Gastroesophageal sphincter (tissue), 4 donors: Measurements from ENCODE around the gene CDH13. TPM values are rescaled to one million over a fixed set of nuclear protein-coding genes. Genes with fewer than 3 reads are reported as not detected.

Source experiments
- ATAC-seq: fragments of 150-250 bp; one replicate; pipeline ENCODE4 v1.9.1; 2016; ENCODE audit warnings: mild to moderate bottlenecking, moderate library complexity
- H3K27ac ChIP-seq, 4 donors: fragments of 200-600 bp; sonication (generic) in 3 of 4; 1 replicate in 3 of 4; 2 replicates in 1 of 4; pipeline ENCODE4 v1.5.1; 2016 to 2019
- H3K27me3 ChIP-seq: fragments of 200-600 bp; sonication (generic); one replicate; pipeline ENCODE4 v1.5.1; 2019
- H3K36me3 ChIP-seq, 2 donors: fragments of 200-600 bp; sonication (generic); one replicate each; pipeline ENCODE4 v1.5.1; 2019; ENCODE audit warnings: control low read depth in 1 of 2
- H3K4me1 ChIP-seq, 3 donors: fragments of 200-600 bp; sonication (generic); 1 replicate in 2 of 3; 2 replicates in 1 of 3; pipeline ENCODE4 v1.5.1; 2016 to 2019; ENCODE audit warnings: control low read depth in 2 of 3
- H3K4me3 ChIP-seq, 2 donors: fragments of 200-600 bp; sonication (generic); one replicate each; pipeline ENCODE4 v1.5.1; 2019; ENCODE audit warnings: mild to moderate bottlenecking in 1 of 2, moderate library complexity in 1 of 2
- H3K9me3 ChIP-seq, 3 donors: fragments of 200-600 bp; sonication (generic); one replicate each; pipeline ENCODE4 v1.5.1; 2017 to 2019; ENCODE audit warnings: control low read depth in 2 of 3
- EP300 ChIP-seq: sonication (generic); formaldehyde crosslinking; IDR thresholded peaks from one replicate; pipeline ENCODE4 v1.6.1; 2017; ENCODE audit warnings: antibody characterized with exemption, mild to moderate bottlenecking
- POLR2A ChIP-seq, 2 donors: fragments of 450-650 bp; IDR thresholded peaks; one replicate each; pipeline ENCODE4 v1.6.1; 2017; ENCODE audit warnings: antibody characterized with exemption in 2 of 2, mild to moderate bottlenecking in 2 of 2, moderate library complexity in 1 of 2
- POLR2AphosphoS5 ChIP-seq: sonication (generic); formaldehyde crosslinking; IDR thresholded peaks from one replicate; pipeline ENCODE4 v1.6.1; 2017; ENCODE audit warnings: antibody characterized with exemption
- WGBS, 2 donors: methylation state at CpG; one replicate each; pipeline ENCODE4 v1.1.5; 2018; ENCODE audit warnings: low coverage in 1 of 2; 5-methylcytosine and 5-hydroxymethylcytosine counted together
- total RNA-seq, 4 donors: library from RNA; depleted of rRNA; stranded (reverse); fragments of >200 nt; gene quantifications; one replicate each; pipeline ENCODE4 v1.1.0, GENCODE V29; 2016
- TF ChIP-seq, protein P1 (sequence below), 4 experiments: fragments of 200-600 bp in 2 of 4; fragments of 450-650 bp in 2 of 4; sonication (generic) in 1 of 4; IDR thresholded peaks; one replicate each; pipeline ENCODE4 v1.5.1; 2017 to 2019; ENCODE audit warnings: antibody characterized with exemption in 4 of 4, mild to moderate bottlenecking in 2 of 4, moderate library complexity in 2 of 4

Gene CDH13
- total RNA-seq, 4 donors from 2014 or later: 4.2 to 22.3 (median 11.4) TPM

DNA sequence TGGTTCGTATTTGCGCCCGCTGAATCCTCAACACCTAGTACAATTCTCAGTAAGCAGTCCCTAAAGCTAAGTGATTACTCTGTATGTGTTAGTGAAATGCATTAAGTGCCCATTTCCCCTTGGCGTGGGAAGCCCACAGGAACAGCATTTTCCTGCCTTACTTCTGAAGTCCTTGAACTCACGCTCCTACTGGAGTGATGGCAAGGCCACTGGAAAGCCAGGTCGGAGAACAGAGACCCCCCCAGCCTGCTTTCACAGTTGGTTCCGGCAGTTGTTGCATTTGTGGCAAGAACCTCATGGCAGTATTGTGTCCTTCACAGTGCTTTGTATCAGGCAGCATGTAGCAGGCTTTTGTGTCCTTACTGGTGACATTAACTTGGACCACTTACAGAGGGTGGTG, 340.7 kb downstream of the CDH13 start:
- H3K4me1 ChIP-seq: no peaks in the 10 kb centered on the region
- no peaks in the 10 kb centered on the region for H3K9me3 ChIP-seq
- WGBS, 2 donors: 79 to 87% methylated on average over 4 to 5 of the region's 7 CpGs
- no peak for ATAC-seq
- no peak overlapping the region for H3K4me3 ChIP-seq
- no peaks in the 10 kb centered on the region for H3K27me3 ChIP-seq
- TF ChIP-seq POLR2A (IDR thresholded peaks at IDR 0.05): no peak
- no peak for TF ChIP-seq POLR2AphosphoS5
- TF ChIP-seq EP300: no peak
- TF ChIP-seq, protein P1, sequence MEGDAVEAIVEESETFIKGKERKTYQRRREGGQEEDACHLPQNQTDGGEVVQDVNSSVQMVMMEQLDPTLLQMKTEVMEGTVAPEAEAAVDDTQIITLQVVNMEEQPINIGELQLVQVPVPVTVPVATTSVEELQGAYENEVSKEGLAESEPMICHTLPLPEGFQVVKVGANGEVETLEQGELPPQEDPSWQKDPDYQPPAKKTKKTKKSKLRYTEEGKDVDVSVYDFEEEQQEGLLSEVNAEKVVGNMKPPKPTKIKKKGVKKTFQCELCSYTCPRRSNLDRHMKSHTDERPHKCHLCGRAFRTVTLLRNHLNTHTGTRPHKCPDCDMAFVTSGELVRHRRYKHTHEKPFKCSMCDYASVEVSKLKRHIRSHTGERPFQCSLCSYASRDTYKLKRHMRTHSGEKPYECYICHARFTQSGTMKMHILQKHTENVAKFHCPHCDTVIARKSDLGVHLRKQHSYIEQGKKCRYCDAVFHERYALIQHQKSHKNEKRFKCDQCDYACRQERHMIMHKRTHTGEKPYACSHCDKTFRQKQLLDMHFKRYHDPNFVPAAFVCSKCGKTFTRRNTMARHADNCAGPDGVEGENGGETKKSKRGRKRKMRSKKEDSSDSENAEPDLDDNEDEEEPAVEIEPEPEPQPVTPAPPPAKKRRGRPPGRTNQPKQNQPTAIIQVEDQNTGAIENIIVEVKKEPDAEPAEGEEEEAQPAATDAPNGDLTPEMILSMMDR (IDR thresholded peaks at IDR 0.05): no peak
- H3K36me3 ChIP-seq: no peaks in the 10 kb centered on the region
- H3K27ac ChIP-seq: no peak overlapping the region

DNA sequence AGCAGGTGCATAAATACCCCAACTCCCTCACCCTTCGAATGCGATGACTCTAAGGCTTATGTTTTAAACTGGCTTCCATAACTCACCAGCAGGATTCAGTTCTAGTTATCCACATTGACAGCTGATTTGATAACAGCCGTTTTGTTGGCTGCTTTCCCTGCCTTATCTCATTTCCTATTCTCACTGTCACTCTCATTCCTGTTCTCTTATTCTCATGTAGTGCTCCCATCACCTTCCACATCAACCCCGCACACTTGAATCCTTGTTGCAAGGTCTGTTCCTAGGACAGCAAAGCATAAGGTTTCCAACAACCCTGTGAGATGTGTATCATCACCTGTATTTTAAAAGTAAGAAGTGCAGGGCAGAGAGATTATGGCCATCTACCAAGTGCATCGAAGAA, 344.4 kb downstream of the CDH13 start:
- no peak overlapping the region for H3K27ac ChIP-seq
- no peak for ATAC-seq

DNA sequence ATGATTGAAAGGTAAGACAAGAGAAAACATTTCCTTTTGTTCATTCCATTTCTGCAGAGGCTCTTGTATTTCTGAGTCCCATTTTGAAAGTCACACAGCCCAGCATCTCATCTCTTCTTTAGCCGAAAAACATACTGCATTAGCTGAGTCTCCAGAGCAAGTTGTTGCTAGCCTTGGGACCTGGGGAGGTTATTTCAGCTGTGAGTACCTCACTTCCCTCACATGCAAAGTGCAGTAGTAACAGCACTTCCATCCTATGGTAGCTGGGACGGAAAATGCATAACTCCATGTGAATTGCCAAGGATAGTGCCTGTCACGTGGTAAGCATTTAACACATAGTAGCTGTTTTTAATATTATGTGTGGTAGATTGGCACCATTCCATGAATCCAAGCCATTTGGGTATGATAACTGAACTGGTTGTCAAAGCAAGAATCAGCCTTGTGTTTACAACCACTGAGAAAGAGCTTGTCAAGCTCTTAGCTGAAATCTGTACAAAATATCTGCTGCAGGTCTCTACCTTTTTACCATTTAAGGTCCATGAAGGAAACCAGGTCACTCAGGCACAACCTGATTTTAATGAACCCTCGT, 345.7 kb downstream of the CDH13 start:
- no peak for ATAC-seq
- Histone ChIP-seq H3K4me3 (no peak overlapping the region), H3K36me3 (no peaks in the 10 kb centered on the region), H3K27me3 (no peaks in the 10 kb centered on the region), H3K4me1 (no peaks in the 10 kb centered on the region), H3K27ac (no peak overlapping the region), H3K9me3 (no peaks in the 10 kb centered on the region)
- TF ChIP-seq, protein P1 (IDR thresholded peaks at IDR 0.05): no peak
- TF ChIP-seq POLR2A (IDR thresholded peaks at IDR 0.05): no peak
- no peak for TF ChIP-seq EP300
- TF ChIP-seq POLR2AphosphoS5: no peak
- 17 to 55% methylated on average over 3 of the region's 4 CpGs for WGBS, 2 donors

More for the DNA sequence above, 344.4 kb downstream of the CDH13 start:
- Histone ChIP-seq H3K9me3 (no peaks in the 10 kb centered on the region), H3K27me3 (no peaks in the 10 kb centered on the region), H3K4me1 (no peaks in the 10 kb centered on the region), H3K4me3 (no peak overlapping the region), H3K36me3 (no peaks in the 10 kb centered on the region)
- TF ChIP-seq EP300 (no peak), POLR2A (IDR thresholded peaks at IDR 0.05) (no peak), POLR2AphosphoS5 (no peak)
- TF ChIP-seq, protein P1 (IDR thresholded peaks at IDR 0.05): no peak
- 63 to 79% methylated on average over 5 of the region's 5 CpGs for WGBS, 2 donors

DNA sequence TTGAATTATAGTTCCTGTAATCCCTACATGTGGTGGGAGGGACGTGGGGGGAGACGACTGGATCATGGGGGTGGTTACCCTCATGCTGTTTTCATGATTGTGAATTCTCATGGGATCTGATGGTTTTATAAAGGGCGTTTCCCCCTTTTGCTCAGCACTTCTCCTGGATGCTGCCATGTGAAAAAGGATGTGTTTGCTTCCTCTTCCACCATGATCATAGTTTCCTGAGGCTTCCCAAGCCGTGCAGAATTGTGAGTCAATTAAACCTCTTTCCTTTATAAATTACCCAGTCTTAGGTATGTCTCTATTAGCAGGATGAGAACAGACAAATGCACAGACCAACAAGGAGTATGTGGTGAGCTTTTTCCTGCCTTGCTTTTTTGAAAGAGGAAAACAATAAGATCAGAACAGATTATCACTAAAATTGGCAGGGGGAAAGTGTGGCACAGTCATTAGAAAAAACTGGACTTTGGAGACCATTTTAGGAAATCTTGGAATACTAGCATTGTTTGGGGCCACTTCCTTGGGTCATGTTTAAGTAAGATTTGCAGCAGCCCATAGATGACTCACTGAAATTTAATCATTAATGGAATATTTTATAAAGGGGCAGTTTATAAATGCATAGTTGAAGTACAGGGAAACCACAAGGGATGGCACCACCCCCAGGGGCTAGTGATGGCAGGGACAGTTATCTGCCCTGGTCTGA, 352.8 kb downstream of the CDH13 start:
- H3K4me3 ChIP-seq: no peak overlapping the region
- ATAC-seq: no peak
- H3K27ac ChIP-seq: no peak overlapping the region
- H3K9me3 ChIP-seq: no peaks in the 10 kb centered on the region
- H3K36me3 ChIP-seq: no peaks in the 10 kb centered on the region
- TF ChIP-seq POLR2AphosphoS5: no peak
- TF ChIP-seq EP300: no peak
- TF ChIP-seq POLR2A (IDR thresholded peaks at IDR 0.05): no peak
- TF ChIP-seq, protein P1 (IDR thresholded peaks at IDR 0.05): no peak
- no peaks in the 10 kb centered on the region for H3K4me1 ChIP-seq
- H3K27me3 ChIP-seq: no peaks in the 10 kb centered on the region
- 63 to 67% methylated on average over 1 to 3 of the region's 4 CpGs for WGBS, 2 donors

DNA sequence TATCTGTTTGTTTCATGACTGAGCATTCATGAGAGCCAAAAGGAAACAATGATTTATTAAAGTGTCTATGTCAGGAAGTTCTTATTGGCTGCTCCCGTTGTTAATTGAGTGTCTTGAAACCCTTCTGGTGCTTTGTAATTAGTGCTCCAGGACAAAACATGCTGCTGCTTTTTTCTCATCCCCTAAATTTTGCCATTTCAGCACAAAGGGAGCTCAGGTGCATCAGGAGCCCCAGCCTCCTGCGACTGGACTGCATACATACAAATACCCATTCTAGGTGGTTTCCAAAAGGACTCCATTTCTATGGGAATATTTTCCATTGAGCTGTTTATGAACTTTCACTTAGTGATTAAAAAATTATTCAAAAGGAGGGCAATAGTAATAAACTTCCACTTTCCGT, 354.0 kb downstream of the CDH13 start:
- 56 to 71% methylated on average over 3 of the region's 3 CpGs for WGBS, 2 donors
- H3K4me3 ChIP-seq: no peak overlapping the region
- H3K9me3 ChIP-seq: no peaks in the 10 kb centered on the region
- no peak for ATAC-seq
- no peaks in the 10 kb centered on the region for H3K4me1 ChIP-seq
- H3K27ac ChIP-seq: no peak overlapping the region
- no peaks in the 10 kb centered on the region for H3K36me3 ChIP-seq
- no peaks in the 10 kb centered on the region for H3K27me3 ChIP-seq
- TF ChIP-seq POLR2A (IDR thresholded peaks at IDR 0.05) (no peak), POLR2AphosphoS5 (no peak), EP300 (no peak)
- TF ChIP-seq, protein P1 (IDR thresholded peaks at IDR 0.05): no peak
